ENCODE results near the gene PDZD8.

The PDZD8 gene, protein sequence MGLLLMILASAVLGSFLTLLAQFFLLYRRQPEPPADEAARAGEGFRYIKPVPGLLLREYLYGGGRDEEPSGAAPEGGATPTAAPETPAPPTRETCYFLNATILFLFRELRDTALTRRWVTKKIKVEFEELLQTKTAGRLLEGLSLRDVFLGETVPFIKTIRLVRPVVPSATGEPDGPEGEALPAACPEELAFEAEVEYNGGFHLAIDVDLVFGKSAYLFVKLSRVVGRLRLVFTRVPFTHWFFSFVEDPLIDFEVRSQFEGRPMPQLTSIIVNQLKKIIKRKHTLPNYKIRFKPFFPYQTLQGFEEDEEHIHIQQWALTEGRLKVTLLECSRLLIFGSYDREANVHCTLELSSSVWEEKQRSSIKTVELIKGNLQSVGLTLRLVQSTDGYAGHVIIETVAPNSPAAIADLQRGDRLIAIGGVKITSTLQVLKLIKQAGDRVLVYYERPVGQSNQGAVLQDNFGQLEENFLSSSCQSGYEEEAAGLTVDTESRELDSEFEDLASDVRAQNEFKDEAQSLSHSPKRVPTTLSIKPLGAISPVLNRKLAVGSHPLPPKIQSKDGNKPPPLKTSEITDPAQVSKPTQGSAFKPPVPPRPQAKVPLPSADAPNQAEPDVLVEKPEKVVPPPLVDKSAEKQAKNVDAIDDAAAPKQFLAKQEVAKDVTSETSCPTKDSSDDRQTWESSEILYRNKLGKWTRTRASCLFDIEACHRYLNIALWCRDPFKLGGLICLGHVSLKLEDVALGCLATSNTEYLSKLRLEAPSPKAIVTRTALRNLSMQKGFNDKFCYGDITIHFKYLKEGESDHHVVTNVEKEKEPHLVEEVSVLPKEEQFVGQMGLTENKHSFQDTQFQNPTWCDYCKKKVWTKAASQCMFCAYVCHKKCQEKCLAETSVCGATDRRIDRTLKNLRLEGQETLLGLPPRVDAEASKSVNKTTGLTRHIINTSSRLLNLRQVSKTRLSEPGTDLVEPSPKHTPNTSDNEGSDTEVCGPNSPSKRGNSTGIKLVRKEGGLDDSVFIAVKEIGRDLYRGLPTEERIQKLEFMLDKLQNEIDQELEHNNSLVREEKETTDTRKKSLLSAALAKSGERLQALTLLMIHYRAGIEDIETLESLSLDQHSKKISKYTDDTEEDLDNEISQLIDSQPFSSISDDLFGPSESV

DNA sequence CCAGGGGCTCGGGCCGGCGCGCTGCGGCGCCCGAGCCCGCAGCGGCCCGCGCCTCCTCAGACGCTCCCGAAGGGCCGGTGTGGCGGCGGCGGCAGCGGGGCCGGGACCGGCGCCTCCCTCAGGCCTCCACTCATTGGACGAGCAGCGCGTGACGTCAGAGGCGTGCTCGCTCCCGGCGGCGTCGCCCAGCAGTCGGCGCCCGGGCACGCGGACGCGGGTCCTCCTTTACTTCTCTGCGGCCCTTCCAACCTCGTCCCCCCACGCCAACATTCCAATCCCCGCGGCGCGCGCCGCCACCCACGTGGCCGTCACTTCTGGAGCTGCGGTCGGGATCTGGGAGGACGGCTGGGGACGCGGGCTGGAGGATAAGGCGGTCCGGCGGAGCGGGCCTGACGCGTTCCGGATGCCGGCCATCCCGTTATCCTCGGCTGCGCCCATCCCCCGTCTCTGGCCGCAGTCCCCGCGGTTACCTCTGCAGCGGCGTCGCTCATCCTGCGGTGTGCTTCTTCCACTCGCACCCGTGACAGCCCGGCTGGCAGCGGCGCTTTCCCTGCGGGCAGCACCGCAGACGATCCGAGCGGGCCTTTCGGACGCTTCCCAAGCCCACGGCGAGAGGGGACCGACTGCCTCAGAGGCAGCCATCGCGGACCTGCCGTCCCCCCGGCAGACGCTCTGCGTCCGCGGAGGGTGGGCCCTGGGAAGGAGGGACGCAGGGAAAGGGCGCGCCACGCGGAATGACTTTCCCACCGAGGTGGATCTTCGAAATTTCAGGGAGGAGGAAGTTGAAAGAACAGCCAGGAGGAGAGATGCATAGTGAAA, at the start of gene PDZD8:
Gene PDZD8, minus strand, starts transcription at position 81 of the 819 bp plus-strand sequence. CDS start 213 bp downstream, outside the sequence.
- peak; percentile 47 to 70 for DNase-seq

DNA sequence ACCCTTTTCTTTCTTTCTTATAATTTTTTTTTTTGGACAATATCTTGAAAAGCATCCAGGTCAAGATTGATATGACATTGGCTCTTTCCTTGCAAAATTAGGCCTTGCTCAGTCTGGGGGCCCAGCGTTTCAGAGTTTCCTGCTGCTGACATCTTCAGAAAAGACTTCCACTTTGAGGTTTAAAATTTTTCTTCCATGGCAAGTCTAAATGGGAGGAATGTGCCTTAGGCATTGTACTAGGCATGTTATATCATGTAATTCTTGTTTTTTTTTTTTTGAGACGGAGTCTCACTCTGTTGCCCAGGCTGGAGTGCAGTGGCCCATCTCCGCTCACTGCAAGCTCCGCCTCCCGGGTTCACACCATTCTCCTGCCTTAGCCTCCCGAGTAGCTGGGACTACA, 48.9 kb upstream of the PDZD8 start:
- DNase-seq = no peak

DNA sequence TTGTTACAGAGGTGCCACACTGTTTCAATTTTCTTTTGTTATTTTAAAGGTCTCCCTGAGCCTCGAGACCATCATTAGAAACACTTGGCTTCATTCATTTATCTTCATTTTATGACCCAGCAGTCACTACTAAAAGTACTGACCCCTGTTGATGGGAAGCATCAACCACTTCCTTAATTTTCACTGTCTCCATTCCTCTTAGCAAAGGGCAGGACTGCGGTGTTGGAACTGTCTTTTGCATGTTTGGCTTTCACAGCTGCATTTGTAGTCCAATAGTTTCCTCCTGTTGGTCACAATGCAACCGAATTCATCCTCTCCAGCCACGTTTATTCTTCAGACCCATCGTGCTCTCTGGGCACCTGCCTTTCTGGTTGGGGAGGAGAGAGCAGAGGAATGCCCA, 46.7 kb upstream of the PDZD8 start:
- DNase-seq = no peak

DNA sequence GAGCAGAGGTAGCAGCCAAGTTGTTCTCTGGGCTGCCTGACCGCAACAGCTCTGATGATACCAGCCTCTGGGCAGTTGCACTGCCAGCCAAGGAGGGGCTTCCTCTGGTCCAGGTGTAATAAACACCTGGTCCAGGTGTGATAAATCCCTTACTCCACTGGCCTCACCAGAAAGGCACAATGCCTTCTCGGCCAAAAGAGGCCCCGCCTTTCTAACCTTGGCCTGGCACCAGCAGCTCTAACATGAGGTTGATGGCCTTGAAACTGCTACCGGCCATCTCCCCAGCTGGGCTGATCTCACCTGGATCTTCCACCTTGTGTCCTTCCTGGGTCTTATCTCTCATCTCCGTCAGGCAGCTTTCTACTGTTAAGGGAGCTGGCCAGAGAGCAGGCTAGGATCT, 45.5 kb upstream of the PDZD8 start:
- DNase-seq = no peak

DNA sequence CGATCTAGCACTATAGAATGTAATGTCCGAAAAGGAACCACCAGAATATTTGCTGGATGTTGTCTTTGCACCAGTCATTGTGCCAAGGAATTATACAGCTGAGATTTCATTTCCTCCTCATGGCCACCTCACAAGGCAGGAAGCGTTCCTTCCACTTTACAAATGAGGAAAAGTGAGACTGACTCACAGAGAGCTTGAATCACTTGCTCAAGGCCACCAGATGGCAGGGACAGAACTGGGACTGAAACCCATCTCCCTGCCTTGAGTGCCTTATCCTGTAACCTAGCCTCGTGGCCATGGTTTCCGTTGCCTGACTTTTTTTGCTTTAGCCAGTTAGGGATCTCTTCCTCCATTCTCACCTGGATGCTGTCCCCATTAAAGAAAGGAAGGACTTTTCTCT, 44.7 kb upstream of the PDZD8 start:
- no peak for DNase-seq

DNA sequence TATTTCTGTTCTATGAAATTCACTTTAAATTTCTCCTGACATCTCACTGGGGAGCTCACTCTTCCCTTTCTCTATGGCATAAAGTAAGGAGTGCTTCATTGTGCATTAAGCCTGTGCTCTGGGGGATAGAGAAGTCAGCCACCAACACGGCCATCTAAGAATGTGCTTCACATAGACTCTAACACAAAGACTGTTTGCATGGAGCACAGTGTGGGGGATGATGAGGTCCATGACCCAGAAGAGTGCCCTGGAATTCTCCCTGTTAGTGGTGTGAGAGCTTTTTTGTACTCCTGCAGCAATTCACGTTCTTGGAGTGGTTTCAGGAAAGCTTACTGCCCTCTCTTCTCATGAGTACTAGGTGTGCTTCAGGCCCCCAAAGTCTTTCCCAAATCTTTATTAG, 43.9 kb upstream of the PDZD8 start:
- no peak for DNase-seq

DNA sequence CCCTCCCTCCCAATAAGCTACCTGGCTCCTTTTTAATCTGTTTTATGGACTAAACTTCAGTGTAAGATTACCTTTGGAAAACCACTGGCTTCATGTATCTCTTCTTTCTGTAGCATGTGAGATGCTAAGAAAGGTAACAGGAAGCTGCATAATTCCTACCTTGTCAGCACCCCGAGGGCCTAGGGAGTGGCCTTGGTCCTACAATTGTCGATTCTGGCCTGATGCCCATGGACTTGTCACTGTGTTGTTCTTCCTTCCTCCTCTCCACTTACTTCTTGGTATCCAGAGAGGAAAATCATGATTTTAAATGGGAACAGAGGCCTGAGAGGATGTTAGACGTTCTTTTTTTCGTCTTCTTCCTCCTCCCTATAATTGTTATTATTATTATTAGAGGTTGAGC, 42.9 kb upstream of the PDZD8 start:
- no peak for DNase-seq

DNA sequence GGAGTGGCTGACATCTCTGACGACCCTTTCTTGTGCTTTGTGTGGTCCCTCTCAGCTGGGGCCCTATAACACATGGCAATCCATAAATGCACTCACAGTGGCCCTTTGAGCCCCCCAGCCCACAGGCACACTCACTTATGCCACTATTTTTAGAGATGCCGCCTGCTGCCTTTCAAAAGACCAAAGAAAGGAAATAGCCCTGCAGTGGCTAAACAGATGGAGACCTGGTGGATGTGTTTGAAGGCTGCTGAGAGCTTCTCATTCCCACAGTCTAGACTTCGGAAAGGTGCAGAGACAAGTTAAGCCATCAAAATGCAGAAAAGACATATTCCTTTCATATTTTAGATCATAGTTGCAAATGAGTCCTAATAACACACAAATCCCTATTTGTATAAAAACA, 42.0 kb upstream of the PDZD8 start:
- DNase-seq = no peak

DNA sequence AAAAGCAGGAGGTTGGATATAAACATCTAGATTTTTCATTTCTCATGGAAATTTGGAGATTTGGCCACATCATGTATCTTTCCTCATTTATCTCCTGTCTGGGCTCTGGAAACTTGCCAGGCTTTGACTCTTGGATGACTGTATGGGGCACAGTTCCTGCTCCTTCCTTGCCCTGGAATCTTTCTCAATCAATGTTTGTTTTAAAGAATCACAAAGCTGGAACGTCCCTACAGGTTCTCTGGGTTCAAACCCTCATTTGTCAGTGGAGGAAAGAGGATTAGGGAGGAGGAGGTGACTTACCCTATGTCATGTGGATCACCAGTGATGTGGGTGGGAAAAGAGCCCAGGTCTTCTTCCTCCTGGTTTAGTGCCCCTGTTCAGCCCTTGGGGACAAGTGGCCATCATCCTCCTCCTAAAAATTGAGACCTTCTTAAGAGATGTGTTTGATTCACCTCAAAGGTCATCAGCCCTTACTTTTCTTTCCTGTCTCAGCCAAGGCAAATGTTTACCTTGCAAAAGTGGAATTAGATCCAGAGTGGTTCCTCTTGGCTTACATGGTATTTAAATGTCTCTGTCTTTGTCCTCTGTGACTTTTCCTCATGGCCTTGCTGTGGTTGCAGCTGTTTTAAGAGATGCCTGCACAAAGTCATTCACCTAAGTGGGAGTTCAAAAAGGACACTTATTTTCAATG, 38.8 kb upstream of the PDZD8 start:
- DNase-seq = no peak

DNA sequence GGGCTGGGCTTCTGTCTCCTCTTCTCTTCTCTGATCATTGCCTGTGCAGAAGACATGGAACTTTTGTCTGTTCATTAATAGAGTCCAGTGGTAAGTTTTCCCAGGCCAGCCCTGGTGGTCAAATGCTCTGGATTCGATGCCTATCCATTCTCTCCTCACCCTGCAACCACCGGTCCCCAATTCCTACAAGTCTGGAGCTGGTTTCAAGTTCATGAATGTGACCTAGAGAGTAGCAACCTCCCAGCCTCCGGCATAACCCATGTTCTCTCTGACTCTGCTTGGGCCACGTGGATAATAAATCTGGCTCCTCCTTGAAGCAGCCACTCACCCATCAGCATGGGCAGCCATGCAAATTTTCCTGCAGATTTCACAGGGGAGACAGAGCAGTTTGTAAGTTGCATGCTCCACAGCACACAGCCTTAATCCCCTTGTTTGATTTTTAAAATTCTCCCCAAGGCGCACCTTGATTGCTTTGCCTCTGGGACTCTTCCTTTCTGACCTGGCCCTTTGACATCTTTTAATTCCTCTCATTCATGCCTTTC, 37.3 kb upstream of the PDZD8 start:
- no peak for DNase-seq

DNA sequence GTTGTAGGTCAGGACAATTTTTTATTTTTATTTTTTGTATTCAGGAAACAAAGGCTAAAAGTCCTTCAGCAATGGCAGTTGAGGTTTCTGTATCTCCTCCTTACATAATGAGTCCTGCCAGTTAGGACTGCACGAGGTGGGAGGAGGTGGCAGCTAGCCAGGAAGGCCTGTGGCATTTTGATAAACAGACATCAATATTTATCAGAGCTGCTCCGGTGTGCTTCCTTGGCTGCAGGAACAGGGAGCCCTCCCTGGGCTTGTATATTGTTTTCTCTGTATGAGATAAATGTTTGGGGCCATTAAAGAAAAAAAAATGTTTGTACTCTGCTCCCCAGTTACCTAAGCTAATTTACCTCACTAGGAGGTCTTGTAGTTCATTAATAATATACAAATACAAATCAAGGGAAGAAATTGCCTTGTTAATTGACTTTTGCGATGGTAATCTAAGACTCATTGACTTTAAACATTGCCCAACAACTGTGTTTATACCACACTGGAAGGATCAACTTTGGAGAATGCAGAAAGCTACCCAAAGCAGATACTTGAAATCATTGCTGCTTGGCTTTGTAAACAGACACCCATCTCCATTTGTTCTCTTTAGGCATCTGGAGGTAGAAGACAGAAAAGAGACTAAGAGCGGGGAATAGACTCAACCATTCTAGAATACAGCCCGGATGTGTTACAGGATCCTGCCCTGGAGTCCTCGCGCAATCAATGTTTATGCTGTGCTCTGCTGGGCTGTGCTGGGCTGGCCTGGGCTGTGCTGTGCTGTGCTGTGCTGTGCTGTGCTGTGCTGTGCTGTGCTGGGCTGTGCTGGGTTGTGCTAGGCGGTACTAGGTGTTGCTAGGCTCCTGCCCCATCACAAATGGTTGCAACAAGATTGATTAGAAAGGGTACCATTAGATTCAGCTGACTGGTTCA, 36.5 kb upstream of the PDZD8 start:
- DNase-seq = no peak

DNA sequence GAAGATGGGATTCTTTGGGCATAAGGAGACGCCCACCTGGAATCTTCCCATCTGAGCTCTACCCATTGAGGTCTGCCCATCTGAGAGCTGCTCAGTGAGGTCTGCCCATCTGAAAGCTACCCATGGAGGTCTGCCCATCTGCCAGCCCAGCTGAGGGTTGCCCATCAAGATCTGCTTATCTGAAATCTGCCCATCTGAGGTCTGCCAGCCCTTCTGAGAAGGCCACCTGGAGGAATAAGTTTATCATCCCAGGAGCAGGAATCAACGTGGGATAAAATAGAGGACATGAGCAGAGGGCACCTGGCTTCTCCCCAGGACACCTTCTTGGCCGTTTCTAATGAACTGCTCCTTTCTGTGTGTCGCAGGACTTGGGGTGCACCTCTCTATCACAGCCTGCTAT, 35.3 kb upstream of the PDZD8 start:
- no peak for DNase-seq

DNA sequence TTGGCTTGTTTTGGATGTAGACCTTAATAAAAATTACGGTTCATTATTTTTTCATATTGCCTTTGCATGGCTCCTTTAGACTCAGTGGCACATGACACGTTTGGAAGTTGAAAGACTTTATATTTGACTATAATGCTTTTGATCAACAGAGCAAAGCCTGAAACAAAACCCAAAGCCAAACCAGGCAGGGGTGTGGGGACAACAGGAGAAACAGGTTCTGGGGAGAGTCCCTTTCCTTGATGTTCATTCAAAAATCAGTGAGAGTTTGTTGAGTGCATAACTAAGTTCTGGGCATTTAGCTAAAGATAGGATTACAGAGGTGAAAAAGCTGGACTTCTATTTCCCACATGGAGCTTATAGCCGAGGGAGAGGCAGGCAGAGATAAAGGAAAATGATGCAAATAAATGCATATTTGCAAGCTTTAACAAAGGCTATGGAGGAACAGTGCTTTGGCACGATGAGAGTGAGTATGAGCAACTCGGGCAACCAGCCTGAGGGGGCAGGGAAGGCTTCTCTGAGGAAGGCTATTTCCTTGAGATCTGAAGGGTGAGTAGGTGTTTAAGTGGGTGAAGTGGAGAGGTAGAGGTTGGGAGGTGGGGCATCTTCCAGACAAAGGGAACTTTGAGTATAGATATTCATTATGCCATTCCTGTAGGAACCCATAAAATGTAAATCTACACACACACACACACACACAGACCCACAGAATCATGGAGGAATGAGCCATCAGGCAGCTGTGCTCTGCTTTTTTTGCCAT, 34.5 kb upstream of the PDZD8 start:
- no peak for DNase-seq

DNA sequence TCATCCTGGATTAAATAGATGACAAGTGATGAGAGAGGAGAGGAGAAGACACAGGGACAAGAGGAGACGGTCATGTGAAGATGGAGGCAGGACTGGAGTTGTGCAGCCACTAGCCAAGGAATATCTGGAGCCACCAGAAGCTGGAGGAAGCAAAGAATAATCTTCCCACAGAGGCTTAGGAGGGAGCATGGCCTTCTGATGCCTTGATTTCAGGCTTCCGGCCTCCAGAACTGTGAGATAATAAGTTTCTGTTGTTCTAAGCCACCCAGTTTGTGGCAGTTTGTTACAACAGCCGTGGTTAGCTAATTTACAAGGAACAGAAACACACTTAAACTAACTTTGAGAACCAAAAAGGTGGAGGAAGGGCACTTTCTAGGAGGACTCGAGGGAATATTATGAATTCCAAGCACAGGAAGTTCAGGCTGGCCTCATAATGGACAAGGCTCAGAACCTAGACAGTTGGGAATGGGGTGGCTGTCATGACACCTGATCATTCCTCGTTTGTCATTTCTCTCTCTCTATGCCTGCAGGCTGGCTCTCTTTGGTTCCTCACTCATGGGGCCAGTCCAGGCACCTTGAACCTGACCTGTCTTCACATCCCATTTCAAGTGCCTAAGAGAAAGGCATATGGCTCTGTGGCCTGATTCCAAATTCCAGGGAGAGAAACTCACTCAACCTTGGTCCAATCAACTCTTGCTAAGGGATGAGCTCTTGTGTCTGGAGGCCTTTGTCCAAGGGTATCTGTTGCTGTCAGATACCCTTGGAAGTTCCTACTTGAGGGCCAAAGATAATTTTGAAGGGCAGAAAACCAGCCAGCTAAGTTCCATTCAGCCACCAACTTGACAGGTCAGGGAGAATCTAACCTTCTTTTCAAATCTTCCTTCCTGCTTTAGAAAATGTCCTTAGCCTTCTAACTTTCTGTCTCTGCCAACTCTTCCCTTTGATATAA, 33.5 kb upstream of the PDZD8 start:
- no peak for DNase-seq

DNA sequence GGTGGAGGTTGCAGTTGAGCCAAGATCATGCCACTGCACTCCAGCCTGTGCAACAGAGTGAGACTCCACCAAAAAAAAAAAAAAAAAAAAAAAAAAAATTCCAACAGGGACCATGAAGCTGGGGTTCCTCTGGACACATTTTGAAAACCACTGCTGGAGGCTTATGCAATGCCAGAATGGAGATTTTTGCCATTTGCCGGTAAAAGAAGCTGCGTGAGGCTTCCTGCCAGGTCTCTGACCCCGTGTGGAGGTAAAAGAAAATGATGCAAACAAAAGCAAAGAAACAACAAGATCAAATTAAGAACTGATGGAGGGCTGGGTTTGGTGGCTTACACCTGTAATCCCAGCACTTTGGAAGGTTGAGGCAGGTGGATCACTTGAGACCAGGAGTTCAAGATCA, 30.5 kb upstream of the PDZD8 start:
- DNase-seq = no peak

DNA sequence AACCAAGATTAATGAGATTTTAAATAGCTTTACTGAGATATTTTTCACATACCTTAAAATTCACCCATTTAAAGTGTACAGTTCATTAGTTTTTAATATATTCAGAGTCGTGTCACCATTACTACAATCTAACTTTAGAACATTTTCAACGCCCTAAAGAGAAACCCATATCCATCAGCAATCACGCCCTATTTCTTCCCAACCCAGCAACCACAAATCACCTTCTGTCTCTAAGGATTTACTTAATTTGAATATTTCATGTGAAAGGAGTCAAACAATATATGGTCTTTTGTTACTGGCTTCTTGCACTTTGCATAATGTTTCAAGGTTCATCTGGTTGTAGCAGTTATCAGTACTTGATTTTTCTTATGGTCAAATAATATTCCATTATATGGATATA, 25.1 kb upstream of the PDZD8 start:
- no peak for DNase-seq

DNA sequence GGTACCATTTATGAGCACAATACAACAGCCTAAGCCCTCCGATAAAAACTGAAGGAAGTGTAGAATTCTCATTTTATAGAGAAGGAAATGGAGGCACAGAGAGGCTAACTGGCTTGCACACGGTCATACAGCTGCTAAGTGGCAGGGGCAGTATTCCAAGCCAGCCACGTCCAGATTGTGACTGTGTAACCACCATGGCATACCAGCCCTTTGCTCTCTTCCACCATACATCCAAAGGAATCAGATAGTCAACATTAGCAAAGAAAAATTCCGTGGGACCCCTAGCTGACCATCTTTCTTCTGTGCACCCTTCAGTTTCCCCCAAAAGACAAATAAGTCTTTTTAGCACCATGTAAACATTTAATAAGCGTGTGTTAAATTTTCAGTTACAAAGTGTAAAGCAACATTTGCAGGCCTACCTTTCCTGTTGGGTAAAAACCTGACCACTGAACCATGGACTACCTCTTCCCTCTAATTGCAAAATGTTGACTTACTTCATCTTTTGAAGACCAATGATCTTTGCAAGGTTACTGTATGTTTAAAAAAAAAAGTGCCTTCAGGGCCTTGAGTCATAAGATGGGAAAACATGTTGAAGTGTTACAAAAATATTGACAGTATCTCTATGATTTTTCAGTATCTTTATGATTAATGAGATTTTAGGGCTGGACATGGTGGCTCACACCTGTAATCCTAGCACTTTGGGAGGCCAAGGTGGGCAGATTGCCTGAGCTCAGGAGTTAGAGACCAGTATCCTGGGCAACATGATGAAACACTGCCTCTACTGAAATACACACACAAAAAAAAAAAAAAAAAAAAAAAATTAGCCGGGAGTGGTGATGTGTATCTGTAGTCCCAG, 24.3 kb upstream of the PDZD8 start:
- no peak for DNase-seq

DNA sequence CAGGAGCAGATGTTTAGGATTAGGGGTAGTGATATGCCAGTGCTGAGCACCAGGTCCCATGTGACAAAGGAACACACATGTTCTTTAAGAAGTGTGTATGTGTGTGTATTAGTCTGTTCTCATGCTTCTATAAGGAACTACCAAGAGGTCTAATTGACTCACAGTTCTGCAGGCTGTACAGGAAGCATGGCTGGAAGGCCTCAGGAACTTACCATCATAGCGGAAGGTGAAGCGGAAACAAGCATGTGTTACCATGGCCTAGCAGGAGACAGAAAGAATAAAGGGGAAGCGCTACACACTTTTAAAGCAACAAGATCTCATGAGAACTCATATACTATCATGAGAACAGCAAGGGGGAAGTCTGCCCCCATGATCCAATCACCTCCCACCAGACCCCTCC, 22.8 kb upstream of the PDZD8 start:
- no peak for DNase-seq

Data from NCI-H524 (cell line).